ENCODE results near the gene ADGRL1.

Gene ADGRL1

GRCh38 chr19:14164724-14165493 is 41.1 kb downstream of the ADGRL1 start:
- DNase-seq (ENCODE audit: insufficient read length, low spot score) (no peak), FAIRE-seq (no peak)

GRCh38 chr19:14164082-14164481 is 41.9 kb downstream of the ADGRL1 start:
- DNase-seq (ENCODE audit: insufficient read length, low spot score) (no peak), FAIRE-seq (no peak)

- DNase-seq (ENCODE audit: insufficient read length, low spot score) = no peak
- FAIRE-seq = no peak
These were observed 43.1 kb downstream of the ADGRL1 start for GRCh38 chr19:14162871-14163297.

- no peak for FAIRE-seq
- no peak for DNase-seq (ENCODE audit: insufficient read length, low spot score)
These were observed 44.7 kb downstream of the ADGRL1 start for GRCh38 chr19:14161305-14161704.

- FAIRE-seq (no peak), DNase-seq (ENCODE audit: insufficient read length, low spot score) (no peak)
These were observed 45.8 kb downstream of the ADGRL1 start for GRCh38 chr19:14160017-14160703.

GRCh38 chr19:14159059-14159458 is 46.9 kb downstream of the ADGRL1 start:
- no peak for FAIRE-seq
- no peak for DNase-seq (ENCODE audit: insufficient read length, low spot score)

GRCh38 chr19:14158276-14159023 is 47.5 kb downstream of the ADGRL1 start:
- no peak for FAIRE-seq

GRCh38 chr19:14156971-14157717 is 48.8 kb downstream of the ADGRL1 start:
- no peak for DNase-seq (ENCODE audit: insufficient read length, low spot score)
- no peak for FAIRE-seq

More at GRCh38 chr19:14158276-14159023, 47.5 kb downstream of the ADGRL1 start:
- DNase-seq (ENCODE audit: insufficient read length, low spot score) = no peak

- DNase-seq (ENCODE audit: insufficient read length, low spot score) (no peak), FAIRE-seq (no peak)
These were observed 49.8 kb downstream of the ADGRL1 start for GRCh38 chr19:14156122-14156521.

- no peak for FAIRE-seq
These were observed 50.6 kb downstream of the ADGRL1 start for GRCh38 chr19:14155371-14155770.

GRCh38 chr19:14152713-14153112 is 53.3 kb downstream of the ADGRL1 start:
- FAIRE-seq (no peak), DNase-seq (ENCODE audit: insufficient read length, low spot score) (no peak)

More at GRCh38 chr19:14155371-14155770, 50.6 kb downstream of the ADGRL1 start:
- no peak for DNase-seq (ENCODE audit: insufficient read length, low spot score)

GRCh38 chr19:14150770-14151661 is 55.0 kb downstream of the ADGRL1 start:
- DNase-seq (ENCODE audit: insufficient read length, low spot score) (no peak), FAIRE-seq (no peak)

- FAIRE-seq (no peak), DNase-seq (ENCODE audit: insufficient read length, low spot score) (no peak)
These were observed 55.8 kb downstream of the ADGRL1 start for GRCh38 chr19:14150041-14150769.

- peak; percentile 42 for FAIRE-seq
- no peak for DNase-seq (ENCODE audit: insufficient read length, low spot score)
These were observed 56.4 kb downstream of the ADGRL1 start for GRCh38 chr19:14149509-14149994.

- FAIRE-seq (no peak), DNase-seq (ENCODE audit: insufficient read length, low spot score) (no peak)
These were observed 57.1 kb downstream of the ADGRL1 start for GRCh38 chr19:14148751-14149410.

GRCh38 chr19:14147797-14148605 is 58.0 kb downstream of the ADGRL1 start:
- FAIRE-seq (peak; percentile 79), DNase-seq (ENCODE audit: insufficient read length, low spot score) (no peak)

- FAIRE-seq (no peak), DNase-seq (ENCODE audit: insufficient read length, low spot score) (no peak)
These were observed 59.2 kb downstream of the ADGRL1 start for GRCh38 chr19:14146789-14147216.

All from GM19239 (cell line).